Measurements from ENCODE around the gene RFXAP.

DNA sequence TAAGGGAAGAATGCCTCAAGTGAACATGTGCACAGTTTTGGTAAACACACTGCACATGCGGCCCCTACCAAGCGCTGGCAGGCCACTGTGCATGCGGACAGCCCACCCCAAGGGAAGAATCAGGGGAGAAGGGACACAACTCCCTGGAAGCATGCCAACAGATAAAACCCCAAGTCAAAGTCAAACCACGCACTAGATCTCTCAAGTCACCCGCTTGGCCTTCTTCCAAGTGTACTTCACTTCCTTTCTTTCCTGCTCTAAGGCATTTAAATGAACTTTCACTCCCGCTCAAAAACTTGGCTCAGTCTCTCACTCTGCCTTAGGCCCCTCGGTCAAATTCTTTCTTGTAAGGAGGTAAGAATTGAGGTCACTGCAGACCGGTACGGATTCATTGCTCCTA is 4.6 kb upstream of the RFXAP start:
- TF ChIP-seq POLR2A (IDR thresholded peaks at IDR 0.05; ENCODE audit: low read length) (no peak), GATA1 (IDR thresholded peaks at IDR 0.05; ENCODE audit: low read depth, low read length) (no peak)
